Measurements from ENCODE around the gene GRAMD1C. TPM values are rescaled to one million over a fixed set of nuclear protein-coding genes. Genes with fewer than 3 reads are reported as not detected.

The GRAMD1C gene
- total and polyA plus RNA-seq, 7 donors: 0.20 to 0.81 (median 0.53) TPM

DNA sequence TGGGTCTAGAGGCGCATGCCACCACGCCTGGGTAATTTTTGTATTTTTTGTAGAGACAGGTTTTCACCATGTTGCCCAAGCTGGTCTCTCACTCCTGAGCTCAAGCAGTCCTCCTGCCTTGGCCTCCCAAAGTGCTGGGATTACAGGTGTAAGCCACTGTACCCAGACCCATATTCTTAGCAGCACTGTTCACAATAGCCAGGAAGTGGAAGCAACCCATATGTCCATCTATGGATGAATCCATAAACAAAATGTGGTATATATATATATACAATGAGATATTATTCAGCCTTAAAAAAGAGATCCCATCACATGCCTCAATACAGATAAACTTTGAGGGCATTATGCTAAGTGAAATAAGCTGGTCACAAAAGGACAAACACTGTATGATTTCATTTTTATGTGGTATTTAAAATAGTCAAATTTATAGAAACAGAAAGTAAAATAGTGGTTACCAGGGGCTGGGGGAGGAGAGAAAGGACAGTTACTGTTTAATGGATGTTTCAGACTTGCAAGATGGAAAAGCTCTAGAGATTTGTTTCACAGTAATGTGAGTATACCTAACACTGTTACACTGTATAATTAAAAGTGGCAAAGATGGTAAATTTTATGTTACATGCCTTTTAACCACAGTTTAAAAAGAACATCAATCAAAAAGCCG is 35.7 kb upstream of the GRAMD1C start:
- Histone ChIP-seq H3K4me3 (no peak overlapping the region), H3K36me3 (ENCODE audit: insufficient read depth in 1 of 2, low read depth in 1 of 2) (peaks cover 3 to 100% of the 10 kb centered on the region in 2 donors), H3K4me1 (no peaks in the 10 kb centered on the region), H3K9me3 (no peaks in the 10 kb centered on the region), H3K27me3 (ENCODE audit: insufficient read depth in 3 of 3, low read length in 2 of 3) (no peaks in the 10 kb centered on the region), H3K27ac (no peak overlapping the region)
- intact Hi-C loops (cut with DNase I): no loop called here
- no peak for DNase-seq
- TF ChIP-seq, protein P1, sequence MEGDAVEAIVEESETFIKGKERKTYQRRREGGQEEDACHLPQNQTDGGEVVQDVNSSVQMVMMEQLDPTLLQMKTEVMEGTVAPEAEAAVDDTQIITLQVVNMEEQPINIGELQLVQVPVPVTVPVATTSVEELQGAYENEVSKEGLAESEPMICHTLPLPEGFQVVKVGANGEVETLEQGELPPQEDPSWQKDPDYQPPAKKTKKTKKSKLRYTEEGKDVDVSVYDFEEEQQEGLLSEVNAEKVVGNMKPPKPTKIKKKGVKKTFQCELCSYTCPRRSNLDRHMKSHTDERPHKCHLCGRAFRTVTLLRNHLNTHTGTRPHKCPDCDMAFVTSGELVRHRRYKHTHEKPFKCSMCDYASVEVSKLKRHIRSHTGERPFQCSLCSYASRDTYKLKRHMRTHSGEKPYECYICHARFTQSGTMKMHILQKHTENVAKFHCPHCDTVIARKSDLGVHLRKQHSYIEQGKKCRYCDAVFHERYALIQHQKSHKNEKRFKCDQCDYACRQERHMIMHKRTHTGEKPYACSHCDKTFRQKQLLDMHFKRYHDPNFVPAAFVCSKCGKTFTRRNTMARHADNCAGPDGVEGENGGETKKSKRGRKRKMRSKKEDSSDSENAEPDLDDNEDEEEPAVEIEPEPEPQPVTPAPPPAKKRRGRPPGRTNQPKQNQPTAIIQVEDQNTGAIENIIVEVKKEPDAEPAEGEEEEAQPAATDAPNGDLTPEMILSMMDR (IDR thresholded peaks at IDR 0.05): no peak
- ATAC-seq: no peak
- 95 to 98% (median 96%) methylated on average over 3 of the region's 3 CpGs for WGBS, 3 donors

- Histone ChIP-seq H3K27ac (no peak overlapping the region), H3K4me1 (no peaks in the 10 kb centered on the region), H3K36me3 (ENCODE audit: insufficient read depth in 1 of 2, low read depth in 1 of 2) (peaks cover 0 to 94% of the 10 kb centered on the region in 2 donors), H3K4me3 (no peak overlapping the region), H3K9me3 (no peaks in the 10 kb centered on the region), H3K27me3 (ENCODE audit: insufficient read depth in 3 of 3, low read length in 2 of 3) (no peaks in the 10 kb centered on the region)
- 77 to 83% (median 80%) methylated on average over 4 of the region's 4 CpGs for WGBS, 3 donors
- ATAC-seq (no peak), DNase-seq (no peak)
- TF ChIP-seq, protein P1 (IDR thresholded peaks at IDR 0.05): no peak
- intact Hi-C loops (cut with DNase I): no loop called here
Measured at GRCh38 chr3:113804661-113805060, 33.9 kb upstream of the GRAMD1C start.

DNA sequence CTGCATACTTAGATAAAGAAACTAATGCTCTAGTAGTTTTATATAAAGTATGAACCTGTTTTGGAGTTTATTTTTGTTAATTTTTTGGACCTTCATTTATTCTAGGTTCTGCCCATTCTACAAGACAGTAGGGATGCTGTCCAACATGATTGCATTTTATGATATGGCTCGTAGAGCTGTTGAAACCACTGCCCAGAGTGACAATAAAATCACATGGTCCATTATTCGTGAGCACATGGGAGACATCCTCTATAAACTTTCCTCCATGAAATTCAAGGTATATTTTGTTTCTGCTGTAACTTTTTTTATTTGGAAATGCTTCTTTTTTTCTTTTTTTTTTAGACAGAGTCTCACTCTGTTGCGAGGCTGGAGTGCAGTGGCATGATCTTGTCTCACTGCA is 33.3 kb upstream of the GRAMD1C start:
- H3K9me3 ChIP-seq: no peaks in the 10 kb centered on the region
- ATAC-seq (no peak), DNase-seq (no peak)
- peaks cover 0 to 94% of the 10 kb centered on the region in 2 donors for H3K36me3 ChIP-seq (ENCODE audit: insufficient read depth in 1 of 2, low read depth in 1 of 2)
- H3K27me3 ChIP-seq (ENCODE audit: insufficient read depth in 3 of 3, low read length in 2 of 3): no peaks in the 10 kb centered on the region
- H3K27ac ChIP-seq: no peak overlapping the region
- no peaks in the 10 kb centered on the region for H3K4me1 ChIP-seq
- TF ChIP-seq, protein P1 (IDR thresholded peaks at IDR 0.05): no peak
- 81 to 92% (median 89%) methylated on average over 3 of the region's 3 CpGs for WGBS, 3 donors
- H3K4me3 ChIP-seq: no peak overlapping the region
- intact Hi-C loops (cut with DNase I): no loop called here

- ATAC-seq: no peak
- DNase-seq: no peak
- WGBS, 3 donors: 79 to 89% (median 81%) methylated on average over 3 of the region's 3 CpGs
- TF ChIP-seq, protein P1 (IDR thresholded peaks at IDR 0.05): no peak
- no peaks in the 10 kb centered on the region for H3K27me3 ChIP-seq (ENCODE audit: insufficient read depth in 3 of 3, low read length in 2 of 3)
- no peak overlapping the region for H3K27ac ChIP-seq
- no peaks in the 10 kb centered on the region for H3K9me3 ChIP-seq
- peaks cover 0 to 38% of the 10 kb centered on the region in 2 donors for H3K36me3 ChIP-seq (ENCODE audit: insufficient read depth in 1 of 2, low read depth in 1 of 2)
- intact Hi-C loops (cut with DNase I): no loop called here
- H3K4me1 ChIP-seq: no peaks in the 10 kb centered on the region
- H3K4me3 ChIP-seq: no peak overlapping the region
Measured at GRCh38 chr3:113812854-113813253, 25.7 kb upstream of the GRAMD1C start.

- TF ChIP-seq, protein P1 (IDR thresholded peaks at IDR 0.05): no peak
Measured at GRCh38 chr3:113819866-113820265, 18.7 kb upstream of the GRAMD1C start.

More at GRCh38 chr3:113819866-113820265, 18.7 kb upstream of the GRAMD1C start:
- Histone ChIP-seq H3K9me3 (no peaks in the 10 kb centered on the region), H3K4me1 (no peaks in the 10 kb centered on the region), H3K36me3 (ENCODE audit: insufficient read depth in 1 of 2, low read depth in 1 of 2) (no peaks in the 10 kb centered on the region), H3K27ac (no peak overlapping the region), H3K27me3 (ENCODE audit: insufficient read depth in 3 of 3, low read length in 2 of 3) (no peaks in the 10 kb centered on the region), H3K4me3 (no peak overlapping the region)
- no peak for DNase-seq
- intact Hi-C loops (cut with DNase I): no loop called here
- ATAC-seq: no peak
- WGBS, 3 donors: 75 to 91% (median 76%) methylated on average over 3 of the region's 3 CpGs
